ENCODE data around the gene PIGZ. TPM values are rescaled to one million over a fixed set of nuclear protein-coding genes. Genes with fewer than 3 reads are reported as not detected.
A peak's percentile ranks its signal among the peaks of the same experiment; 100 is the strongest.

PIGZ gene
- total and polyA plus RNA-seq, 7 donors = 2.9 to 8.0 (median 3.5) TPM

- Histone ChIP-seq H3K27me3 (ENCODE audit: insufficient read depth in 3 of 3, low read length in 2 of 3) (no peaks in the 10 kb centered on the region), H3K4me3 (no peak overlapping the region), H3K4me1 (no peaks in the 10 kb centered on the region), H3K36me3 (ENCODE audit: insufficient read depth in 1 of 2, low read depth in 1 of 2) (peaks cover 2 to 54% of the 10 kb centered on the region in 2 donors), H3K27ac (no peak overlapping the region), H3K9me3 (no peaks in the 10 kb centered on the region)
- DNase-seq (no peak), ATAC-seq (no peak)
- 83 to 91% (median 84%) methylated on average over 2 of the region's 2 CpGs for WGBS, 3 donors
- TF ChIP-seq CTCF (IDR thresholded peaks at IDR 0.05) = no peak
- intact Hi-C loops (cut with DNase I) = no loop called here
These were observed 49.7 kb downstream of the PIGZ start for GRCh38 chr3:196918968-196919367.

GRCh38 chr3:196916995-196917394 lies 51.6 kb downstream of the PIGZ start:
- DNase-seq (no peak), ATAC-seq (no peak)
- H3K27ac ChIP-seq = no peak overlapping the region
- H3K9me3 ChIP-seq = no peaks in the 10 kb centered on the region
- 97 to 99% (median 98%) methylated on average over 3 of the region's 3 CpGs for WGBS, 3 donors
- H3K4me3 ChIP-seq = no peak overlapping the region
- no peaks in the 10 kb centered on the region for H3K27me3 ChIP-seq (ENCODE audit: insufficient read depth in 3 of 3, low read length in 2 of 3)
- peaks cover 2 to 37% of the 10 kb centered on the region in 2 donors for H3K36me3 ChIP-seq (ENCODE audit: insufficient read depth in 1 of 2, low read depth in 1 of 2)
- intact Hi-C loops (cut with DNase I) = no loop called here
- H3K4me1 ChIP-seq = no peaks in the 10 kb centered on the region
- TF ChIP-seq CTCF (IDR thresholded peaks at IDR 0.05) = no peak

GRCh38 chr3:196916221-196916620 lies 52.4 kb downstream of the PIGZ start:
- 100% methylated on average over 1 of the region's 1 CpG for WGBS, 3 donors
- no peak for TF ChIP-seq CTCF (IDR thresholded peaks at IDR 0.05)
- H3K4me3 ChIP-seq = no peak overlapping the region
- no peaks in the 10 kb centered on the region for H3K27me3 ChIP-seq (ENCODE audit: insufficient read depth in 3 of 3, low read length in 2 of 3)
- no peak overlapping the region for H3K27ac ChIP-seq
- intact Hi-C loops (cut with DNase I) = no loop called here
- H3K36me3 ChIP-seq (ENCODE audit: insufficient read depth in 1 of 2, low read depth in 1 of 2) = peaks cover 2 to 37% of the 10 kb centered on the region in 2 donors
- no peaks in the 10 kb centered on the region for H3K9me3 ChIP-seq
- ATAC-seq = no peak
- no peak for DNase-seq
- H3K4me1 ChIP-seq = no peaks in the 10 kb centered on the region

- Histone ChIP-seq H3K27me3 (ENCODE audit: insufficient read depth in 3 of 3, low read length in 2 of 3) (no peaks in the 10 kb centered on the region), H3K4me3 (no peak overlapping the region), H3K9me3 (no peaks in the 10 kb centered on the region), H3K36me3 (ENCODE audit: insufficient read depth in 1 of 2, low read depth in 1 of 2) (peaks cover 2 to 37% of the 10 kb centered on the region in 2 donors), H3K27ac (no peak overlapping the region), H3K4me1 (no peaks in the 10 kb centered on the region)
- 82 to 99% (median 94%) methylated on average over 3 of the region's 3 CpGs for WGBS, 3 donors
- TF ChIP-seq CTCF (IDR thresholded peaks at IDR 0.05) = no peak
- DNase-seq (no peak), ATAC-seq (peak in 1 of 4 donors; percentile 20)
- intact Hi-C loops (cut with DNase I) = no loop called here
These were observed 53.3 kb downstream of the PIGZ start for GRCh38 chr3:196915375-196915774.

- peaks cover 2 to 40% of the 10 kb centered on the region in 2 donors for H3K36me3 ChIP-seq (ENCODE audit: insufficient read depth in 1 of 2, low read depth in 1 of 2)
- no peak for DNase-seq
These were observed 53.8 kb downstream of the PIGZ start for GRCh38 chr3:196914866-196915265.

More at GRCh38 chr3:196914866-196915265, 53.8 kb downstream of the PIGZ start:
- ATAC-seq = no peak
- intact Hi-C loops (cut with DNase I) = no loop called here
- H3K9me3 ChIP-seq = no peaks in the 10 kb centered on the region
- H3K4me1 ChIP-seq = no peaks in the 10 kb centered on the region
- no peak overlapping the region for H3K4me3 ChIP-seq
- H3K27me3 ChIP-seq (ENCODE audit: insufficient read depth in 3 of 3, low read length in 2 of 3) = no peaks in the 10 kb centered on the region
- no peak overlapping the region for H3K27ac ChIP-seq
- 92 to 96% (median 94%) methylated on average over 4 of the region's 4 CpGs for WGBS, 3 donors
- no peak for TF ChIP-seq CTCF (IDR thresholded peaks at IDR 0.05)
